ENCODE measurements around the gene ANK2.

Gene ANK2

GRCh38 chr4:113053883-113054282 lies 4.4 kb downstream of the ANK2 start:
- no peaks in the 10 kb centered on the region for H3K27me3 ChIP-seq (ENCODE audit: insufficient read depth, low read length, poor library complexity, severe bottlenecking)
- no peaks in the 10 kb centered on the region for H3K9me2 ChIP-seq (replicated peaks; ENCODE audit: low read depth, low read length)
- no peaks in the 10 kb centered on the region for H4K20me1 ChIP-seq (ENCODE audit: insufficient read depth, low read length, poor library complexity, severe bottlenecking)
- no peak for TF ChIP-seq EZH2phosphoT487 (IDR thresholded peaks at IDR 0.05; ENCODE audit: borderline replicate concordance)
- TF ChIP-seq, protein P1, sequence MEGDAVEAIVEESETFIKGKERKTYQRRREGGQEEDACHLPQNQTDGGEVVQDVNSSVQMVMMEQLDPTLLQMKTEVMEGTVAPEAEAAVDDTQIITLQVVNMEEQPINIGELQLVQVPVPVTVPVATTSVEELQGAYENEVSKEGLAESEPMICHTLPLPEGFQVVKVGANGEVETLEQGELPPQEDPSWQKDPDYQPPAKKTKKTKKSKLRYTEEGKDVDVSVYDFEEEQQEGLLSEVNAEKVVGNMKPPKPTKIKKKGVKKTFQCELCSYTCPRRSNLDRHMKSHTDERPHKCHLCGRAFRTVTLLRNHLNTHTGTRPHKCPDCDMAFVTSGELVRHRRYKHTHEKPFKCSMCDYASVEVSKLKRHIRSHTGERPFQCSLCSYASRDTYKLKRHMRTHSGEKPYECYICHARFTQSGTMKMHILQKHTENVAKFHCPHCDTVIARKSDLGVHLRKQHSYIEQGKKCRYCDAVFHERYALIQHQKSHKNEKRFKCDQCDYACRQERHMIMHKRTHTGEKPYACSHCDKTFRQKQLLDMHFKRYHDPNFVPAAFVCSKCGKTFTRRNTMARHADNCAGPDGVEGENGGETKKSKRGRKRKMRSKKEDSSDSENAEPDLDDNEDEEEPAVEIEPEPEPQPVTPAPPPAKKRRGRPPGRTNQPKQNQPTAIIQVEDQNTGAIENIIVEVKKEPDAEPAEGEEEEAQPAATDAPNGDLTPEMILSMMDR (conservative IDR thresholded peaks at IDR 0.05; ENCODE audit: low read length) = no peak
- no peaks in the 10 kb centered on the region for H3K36me3 ChIP-seq (ENCODE audit: insufficient read depth, low read length)
- no peak overlapping the region for H2AFZ ChIP-seq (ENCODE audit: low read length)
- H3K4me3 ChIP-seq (ENCODE audit: low read length, poor library complexity, severe bottlenecking) = no peak overlapping the region
- H3K9ac ChIP-seq (ENCODE audit: low read depth, low read length, poor library complexity, severe bottlenecking) = no peak overlapping the region
- no peaks in the 10 kb centered on the region for H3K9me3 ChIP-seq (ENCODE audit: insufficient read depth, low read depth, low read length)
- H3F3A ChIP-seq (ENCODE audit: low read depth) = no peaks in the 10 kb centered on the region
- H3K4me1 ChIP-seq (ENCODE audit: insufficient read depth, low read length, poor library complexity, severe bottlenecking) = peaks cover 29% of the 10 kb centered on the region
- no peak overlapping the region for H3K4me2 ChIP-seq (ENCODE audit: low read depth, low read length, poor library complexity, severe bottlenecking)
- H3K79me2 ChIP-seq (ENCODE audit: insufficient read depth, low read length) = no peaks in the 10 kb centered on the region

DNA sequence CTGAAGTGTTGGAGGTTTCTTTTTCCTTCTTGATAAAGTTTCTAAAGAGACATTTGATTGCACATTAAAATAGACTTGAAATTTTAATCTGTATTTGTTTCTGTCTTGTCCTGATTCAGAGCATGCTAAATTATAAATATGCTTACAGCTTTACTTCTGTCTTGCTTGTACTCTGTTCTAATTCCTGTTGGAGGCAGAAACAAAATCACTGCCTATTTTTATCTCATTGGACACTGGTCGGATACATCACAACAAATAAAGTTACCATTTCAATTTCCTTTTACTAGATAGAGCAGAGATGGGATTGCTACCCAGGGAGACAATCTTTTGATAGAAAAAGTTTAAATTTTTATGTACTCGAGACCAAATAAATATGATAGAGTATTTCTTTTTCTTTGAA lies 6.9 kb downstream of the ANK2 start:
- Histone ChIP-seq H3K9ac (ENCODE audit: low read depth, low read length, poor library complexity, severe bottlenecking) (no peak overlapping the region), H3K4me2 (ENCODE audit: low read depth, low read length, poor library complexity, severe bottlenecking) (no peak overlapping the region), H3F3A (ENCODE audit: low read depth) (no peaks in the 10 kb centered on the region), H3K9me2 (replicated peaks; ENCODE audit: low read depth, low read length) (no peaks in the 10 kb centered on the region), H3K27me3 (ENCODE audit: insufficient read depth, low read length, poor library complexity, severe bottlenecking) (no peaks in the 10 kb centered on the region), H4K20me1 (ENCODE audit: insufficient read depth, low read length, poor library complexity, severe bottlenecking) (no peaks in the 10 kb centered on the region), H3K4me1 (ENCODE audit: insufficient read depth, low read length, poor library complexity, severe bottlenecking) (peaks cover 19% of the 10 kb centered on the region), H3K9me3 (ENCODE audit: insufficient read depth, low read depth, low read length) (no peaks in the 10 kb centered on the region), H3K79me2 (ENCODE audit: insufficient read depth, low read length) (no peaks in the 10 kb centered on the region), H3K36me3 (ENCODE audit: insufficient read depth, low read length) (no peaks in the 10 kb centered on the region), H2AFZ (ENCODE audit: low read length) (no peak overlapping the region), H3K4me3 (ENCODE audit: low read length, poor library complexity, severe bottlenecking) (no peak overlapping the region)
- TF ChIP-seq, protein P1 (conservative IDR thresholded peaks at IDR 0.05; ENCODE audit: low read length) = no peak
- TF ChIP-seq EZH2phosphoT487 (IDR thresholded peaks at IDR 0.05; ENCODE audit: borderline replicate concordance) = no peak

DNA sequence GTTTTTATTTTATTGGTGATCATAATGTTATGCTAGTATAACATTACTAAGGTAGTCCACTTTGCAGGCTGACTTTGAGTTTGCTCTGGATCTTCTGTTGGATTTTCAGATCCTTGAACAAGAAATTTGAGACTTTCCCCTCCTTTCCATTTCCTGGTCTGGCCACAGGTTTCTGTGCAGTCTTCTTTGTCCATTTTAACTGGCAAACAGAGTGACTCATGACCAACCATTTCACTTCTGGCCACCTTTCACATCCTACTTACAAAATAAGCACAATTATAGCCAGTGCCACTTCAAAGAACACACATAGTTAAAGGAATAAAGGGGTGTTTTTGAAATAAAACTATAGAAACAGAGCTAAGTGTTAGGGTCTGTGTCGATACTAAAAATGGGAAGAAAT lies 8.4 kb downstream of the ANK2 start:
- H3K9me3 ChIP-seq (ENCODE audit: insufficient read depth, low read depth, low read length) = no peaks in the 10 kb centered on the region
- no peaks in the 10 kb centered on the region for H3F3A ChIP-seq (ENCODE audit: low read depth)
- H3K27me3 ChIP-seq (ENCODE audit: insufficient read depth, low read length, poor library complexity, severe bottlenecking) = no peaks in the 10 kb centered on the region
- H2AFZ ChIP-seq (ENCODE audit: low read length) = peak overlapping the region; percentile 39; the same call in 1 of the 2 replicates
- peaks cover 8% of the 10 kb centered on the region for H3K4me1 ChIP-seq (ENCODE audit: insufficient read depth, low read length, poor library complexity, severe bottlenecking)
- no peaks in the 10 kb centered on the region for H3K9me2 ChIP-seq (replicated peaks; ENCODE audit: low read depth, low read length)
- H3K9ac ChIP-seq (ENCODE audit: low read depth, low read length, poor library complexity, severe bottlenecking) = no peak overlapping the region
- H3K4me3 ChIP-seq (ENCODE audit: low read length, poor library complexity, severe bottlenecking) = no peak overlapping the region
- no peaks in the 10 kb centered on the region for H4K20me1 ChIP-seq (ENCODE audit: insufficient read depth, low read length, poor library complexity, severe bottlenecking)
- TF ChIP-seq, protein P1 (conservative IDR thresholded peaks at IDR 0.05; ENCODE audit: low read length) = no peak
- TF ChIP-seq EZH2phosphoT487 (IDR thresholded peaks at IDR 0.05; ENCODE audit: borderline replicate concordance) = no peak
- no peaks in the 10 kb centered on the region for H3K79me2 ChIP-seq (ENCODE audit: insufficient read depth, low read length)
- no peaks in the 10 kb centered on the region for H3K36me3 ChIP-seq (ENCODE audit: insufficient read depth, low read length)
- H3K4me2 ChIP-seq (ENCODE audit: low read depth, low read length, poor library complexity, severe bottlenecking) = no peak overlapping the region

All from Loucy (cell line).